Measurements from ENCODE around the gene PSIP1.

DNA sequence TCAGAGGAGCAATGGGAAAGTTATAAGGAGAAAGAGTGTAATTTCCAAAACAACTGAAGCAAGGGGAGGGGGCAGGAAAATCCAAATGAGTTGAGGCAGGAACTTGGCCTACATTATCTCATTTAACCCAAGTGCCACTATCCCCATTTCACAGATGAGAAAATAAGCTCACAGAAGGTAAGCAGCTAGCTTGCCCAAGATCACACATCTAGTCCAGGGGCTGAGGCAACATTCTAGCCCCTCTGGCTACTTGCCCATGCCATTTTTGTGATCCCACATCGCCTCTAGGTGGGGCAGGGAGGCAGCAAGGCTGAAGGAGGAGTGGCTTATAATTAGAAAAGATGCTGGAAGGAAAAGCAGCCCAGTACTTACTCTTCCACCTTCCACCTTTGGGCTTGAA is 2.6 kb upstream of the PSIP1 start:
- TF ChIP-seq, protein P1, sequence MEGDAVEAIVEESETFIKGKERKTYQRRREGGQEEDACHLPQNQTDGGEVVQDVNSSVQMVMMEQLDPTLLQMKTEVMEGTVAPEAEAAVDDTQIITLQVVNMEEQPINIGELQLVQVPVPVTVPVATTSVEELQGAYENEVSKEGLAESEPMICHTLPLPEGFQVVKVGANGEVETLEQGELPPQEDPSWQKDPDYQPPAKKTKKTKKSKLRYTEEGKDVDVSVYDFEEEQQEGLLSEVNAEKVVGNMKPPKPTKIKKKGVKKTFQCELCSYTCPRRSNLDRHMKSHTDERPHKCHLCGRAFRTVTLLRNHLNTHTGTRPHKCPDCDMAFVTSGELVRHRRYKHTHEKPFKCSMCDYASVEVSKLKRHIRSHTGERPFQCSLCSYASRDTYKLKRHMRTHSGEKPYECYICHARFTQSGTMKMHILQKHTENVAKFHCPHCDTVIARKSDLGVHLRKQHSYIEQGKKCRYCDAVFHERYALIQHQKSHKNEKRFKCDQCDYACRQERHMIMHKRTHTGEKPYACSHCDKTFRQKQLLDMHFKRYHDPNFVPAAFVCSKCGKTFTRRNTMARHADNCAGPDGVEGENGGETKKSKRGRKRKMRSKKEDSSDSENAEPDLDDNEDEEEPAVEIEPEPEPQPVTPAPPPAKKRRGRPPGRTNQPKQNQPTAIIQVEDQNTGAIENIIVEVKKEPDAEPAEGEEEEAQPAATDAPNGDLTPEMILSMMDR (conservative IDR thresholded peaks at IDR 0.05 in 1 of 2, IDR thresholded peaks at IDR 0.05 in 1 of 2; ENCODE audit: low read depth in 1 of 2, low read length in 2 of 2): no peak
- no peak for TF ChIP-seq EZH2 (IDR thresholded peaks at IDR 0.05; ENCODE audit: low read length, missing control alignments)

Data from fibroblast of lung (primary cell).